GM18511 (cell line): ENCODE data around the gene PAIP1.
"Not testable (repeated sequence)": the region's sequence is repeated elsewhere in the genome, so short reads cannot be mapped to it uniquely, and the experiment has no call there.

ENCODE experiments used
- ATAC-seq: cut with Tn5 transposase; IDR thresholded peaks from one replicate; pipeline ENCODE4 v1.9.1; 2021; ENCODE audit warnings: mild to moderate bottlenecking, moderate library complexity; ENCODE audit not compliant: unreplicated experiment

The PAIP1 gene

GRCh38 chr5:43523662-43524072 lies 33.2 kb downstream of the PAIP1 start:
- ATAC-seq: no peak

- no peak for ATAC-seq
Observed at GRCh38 chr5:43520615-43521014, 36.3 kb downstream of the PAIP1 start.

GRCh38 chr5:43515678-43516048 lies 41.2 kb downstream of the PAIP1 start:
- no peak for ATAC-seq

- peak; percentile 99 for ATAC-seq
Observed at GRCh38 chr5:43514816-43515677, 41.8 kb downstream of the PAIP1 start, which contains the start of gene C5orf34. Gene C5orf34 (minus strand): TSS chr5:43515148. CDS start chr5:43509339, 5,809 bp downstream.

- ATAC-seq: peak; percentile 37
Observed at GRCh38 chr5:43514471-43514815, 42.4 kb downstream of the PAIP1 start.

- no peak for ATAC-seq
Observed at GRCh38 chr5:43514025-43514424, 42.9 kb downstream of the PAIP1 start.

GRCh38 chr5:43511062-43511461 lies 45.8 kb downstream of the PAIP1 start:
- not testable (repeated sequence) for ATAC-seq

- ATAC-seq: no peak
Observed at GRCh38 chr5:43498581-43498980, 58.3 kb downstream of the PAIP1 start.

- no peak for ATAC-seq
Observed at GRCh38 chr5:43497311-43498104, 59.4 kb downstream of the PAIP1 start.

GRCh38 chr5:43491326-43491725 lies 65.6 kb downstream of the PAIP1 start:
- ATAC-seq: no peak

- no peak for ATAC-seq
Observed at GRCh38 chr5:43486353-43486752, 70.5 kb downstream of the PAIP1 start.

- no peak for ATAC-seq
Observed at GRCh38 chr5:43485406-43485805, 71.5 kb downstream of the PAIP1 start.

- peak; percentile 82 for ATAC-seq
Observed at GRCh38 chr5:43484106-43484849, 72.6 kb downstream of the PAIP1 start.

- ATAC-seq: peak; percentile 88
Observed at GRCh38 chr5:43483298-43484105, 73.4 kb downstream of the PAIP1 start, which contains the start of gene TMEM267. Gene TMEM267 (minus strand): TSS chr5:43483865. CDS start chr5:43453969, 29,896 bp downstream.

GRCh38 chr5:43482490-43483297 lies 74.2 kb downstream of the PAIP1 start:
- ATAC-seq: no peak
